ENCODE data around the gene MYCBP2.

- no peak for TF ChIP-seq CTCF (IDR thresholded peaks at IDR 0.05 in 8 of 11, conservative IDR thresholded peaks at IDR 0.05 in 3 of 11)
- TF ChIP-seq POLR2A (IDR thresholded peaks at IDR 0.05): no peak
- TF ChIP-seq POLR2AphosphoS5 (IDR thresholded peaks at IDR 0.05): no peak
These were observed 59.5 kb downstream of the MYCBP2 start for GRCh38 chr13:77267362-77267761.
